ENCODE measurements around the gene TTLL1.
A peak's percentile ranks its signal among the peaks of the same experiment; 100 is the strongest.

DNA sequence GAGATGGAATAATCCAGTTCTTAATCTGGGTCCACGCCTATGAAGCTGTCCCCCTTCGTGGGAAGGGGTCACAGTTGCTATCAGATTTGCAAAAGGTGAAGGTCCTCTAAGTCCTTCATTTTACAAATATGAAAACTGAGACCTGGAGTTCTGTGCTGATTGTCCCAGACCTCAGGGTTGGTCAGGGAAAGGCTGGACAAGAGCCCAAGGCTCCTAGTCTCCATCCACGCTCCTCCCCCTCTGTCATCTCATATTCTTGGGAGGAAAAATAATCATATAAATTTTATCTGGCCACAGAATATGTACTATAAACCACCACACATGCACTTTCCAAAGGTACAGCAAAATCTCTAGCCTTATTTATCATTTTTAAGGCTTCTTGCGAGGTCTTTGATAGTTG lies 79.7 kb downstream of the TTLL1 start:
- TF ChIP-seq POLR2AphosphoS5 (IDR thresholded peaks at IDR 0.05) = peak; percentile 42
- TF ChIP-seq, protein P1, sequence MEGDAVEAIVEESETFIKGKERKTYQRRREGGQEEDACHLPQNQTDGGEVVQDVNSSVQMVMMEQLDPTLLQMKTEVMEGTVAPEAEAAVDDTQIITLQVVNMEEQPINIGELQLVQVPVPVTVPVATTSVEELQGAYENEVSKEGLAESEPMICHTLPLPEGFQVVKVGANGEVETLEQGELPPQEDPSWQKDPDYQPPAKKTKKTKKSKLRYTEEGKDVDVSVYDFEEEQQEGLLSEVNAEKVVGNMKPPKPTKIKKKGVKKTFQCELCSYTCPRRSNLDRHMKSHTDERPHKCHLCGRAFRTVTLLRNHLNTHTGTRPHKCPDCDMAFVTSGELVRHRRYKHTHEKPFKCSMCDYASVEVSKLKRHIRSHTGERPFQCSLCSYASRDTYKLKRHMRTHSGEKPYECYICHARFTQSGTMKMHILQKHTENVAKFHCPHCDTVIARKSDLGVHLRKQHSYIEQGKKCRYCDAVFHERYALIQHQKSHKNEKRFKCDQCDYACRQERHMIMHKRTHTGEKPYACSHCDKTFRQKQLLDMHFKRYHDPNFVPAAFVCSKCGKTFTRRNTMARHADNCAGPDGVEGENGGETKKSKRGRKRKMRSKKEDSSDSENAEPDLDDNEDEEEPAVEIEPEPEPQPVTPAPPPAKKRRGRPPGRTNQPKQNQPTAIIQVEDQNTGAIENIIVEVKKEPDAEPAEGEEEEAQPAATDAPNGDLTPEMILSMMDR (IDR thresholded peaks at IDR 0.05) = no peak
